D721Med (cell line): ENCODE data around the gene RAET1E.
A peak's percentile ranks its signal among the peaks of the same experiment; 100 is the strongest.
"Not testable (repeated sequence)": the region's sequence is repeated elsewhere in the genome, so short reads cannot be mapped to it uniquely, and the experiment has no call there.

Experiments
- DNase-seq: peaks from one replicate; pipeline ENCODE4 v3.0.0; 2011; ENCODE audit warnings: low spot score; ENCODE audit not compliant: insufficient read length
- FAIRE-seq: peaks from 2 replicates; lab custom pipeline; 2011; peaks lifted over from hg19 to GRCh38; lab: Jason Lieb, UNC
- TF ChIP-seq, protein P1 (sequence below): IDR thresholded peaks from 2 replicates; pipeline ENCODE4 v1.5.1; 2012; ENCODE audit warnings: mild to moderate bottlenecking, control low read depth; ENCODE audit not compliant: insufficient read depth; ENCODE audit errors: missing control alignments

RAET1E gene, protein sequence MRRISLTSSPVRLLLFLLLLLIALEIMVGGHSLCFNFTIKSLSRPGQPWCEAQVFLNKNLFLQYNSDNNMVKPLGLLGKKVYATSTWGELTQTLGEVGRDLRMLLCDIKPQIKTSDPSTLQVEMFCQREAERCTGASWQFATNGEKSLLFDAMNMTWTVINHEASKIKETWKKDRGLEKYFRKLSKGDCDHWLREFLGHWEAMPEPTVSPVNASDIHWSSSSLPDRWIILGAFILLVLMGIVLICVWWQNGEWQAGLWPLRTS

DNA sequence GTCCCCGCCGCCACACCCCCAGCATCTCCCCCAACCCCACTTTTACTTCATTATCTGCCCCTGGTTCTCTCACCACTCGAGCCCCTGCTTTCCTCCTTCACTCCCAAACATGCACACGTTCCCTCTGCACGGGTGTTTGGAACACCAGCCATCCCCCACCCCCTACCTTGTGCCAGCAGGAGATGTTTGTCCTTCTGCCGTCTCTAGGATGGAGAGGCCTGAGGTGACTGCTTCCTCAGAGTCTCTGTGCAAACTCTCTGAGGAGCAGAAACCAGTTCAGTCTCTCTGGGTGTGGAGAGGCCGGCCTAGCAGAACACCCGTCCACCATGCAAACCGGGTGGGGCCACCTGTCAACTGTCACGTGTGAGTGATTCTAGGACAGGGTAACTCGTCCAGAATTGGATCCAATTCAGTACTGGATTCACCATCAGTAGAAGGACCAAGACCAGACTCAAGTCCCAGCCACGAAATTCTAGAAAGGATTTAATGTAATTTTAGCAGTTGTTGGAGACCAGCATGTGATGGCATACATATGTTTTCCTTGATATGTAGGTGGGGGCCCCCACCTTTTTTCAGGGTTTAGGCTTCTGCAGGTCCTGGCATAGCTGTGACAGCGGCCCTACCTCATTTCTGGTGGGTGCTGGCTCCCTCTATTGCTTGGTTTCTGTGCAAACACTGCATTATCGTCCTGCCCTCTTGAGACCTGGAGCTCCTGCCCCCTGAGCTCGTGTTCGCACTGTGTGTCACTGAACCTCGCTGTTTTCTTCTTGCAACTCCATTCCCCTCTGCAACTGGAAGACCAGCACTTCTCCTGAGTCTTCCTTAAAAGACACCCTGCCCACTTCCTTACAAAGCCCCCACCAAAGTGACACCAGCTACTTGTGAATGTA, at the start of gene RAET1E:
TSS of gene RAET1E (minus strand) at position 259 of the 890 bp plus-strand sequence. CDS start 7,212 bp downstream, outside the sequence.
- FAIRE-seq (no peak), DNase-seq (no peak)
- TF ChIP-seq, protein P1, sequence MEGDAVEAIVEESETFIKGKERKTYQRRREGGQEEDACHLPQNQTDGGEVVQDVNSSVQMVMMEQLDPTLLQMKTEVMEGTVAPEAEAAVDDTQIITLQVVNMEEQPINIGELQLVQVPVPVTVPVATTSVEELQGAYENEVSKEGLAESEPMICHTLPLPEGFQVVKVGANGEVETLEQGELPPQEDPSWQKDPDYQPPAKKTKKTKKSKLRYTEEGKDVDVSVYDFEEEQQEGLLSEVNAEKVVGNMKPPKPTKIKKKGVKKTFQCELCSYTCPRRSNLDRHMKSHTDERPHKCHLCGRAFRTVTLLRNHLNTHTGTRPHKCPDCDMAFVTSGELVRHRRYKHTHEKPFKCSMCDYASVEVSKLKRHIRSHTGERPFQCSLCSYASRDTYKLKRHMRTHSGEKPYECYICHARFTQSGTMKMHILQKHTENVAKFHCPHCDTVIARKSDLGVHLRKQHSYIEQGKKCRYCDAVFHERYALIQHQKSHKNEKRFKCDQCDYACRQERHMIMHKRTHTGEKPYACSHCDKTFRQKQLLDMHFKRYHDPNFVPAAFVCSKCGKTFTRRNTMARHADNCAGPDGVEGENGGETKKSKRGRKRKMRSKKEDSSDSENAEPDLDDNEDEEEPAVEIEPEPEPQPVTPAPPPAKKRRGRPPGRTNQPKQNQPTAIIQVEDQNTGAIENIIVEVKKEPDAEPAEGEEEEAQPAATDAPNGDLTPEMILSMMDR: peak; percentile 22

DNA sequence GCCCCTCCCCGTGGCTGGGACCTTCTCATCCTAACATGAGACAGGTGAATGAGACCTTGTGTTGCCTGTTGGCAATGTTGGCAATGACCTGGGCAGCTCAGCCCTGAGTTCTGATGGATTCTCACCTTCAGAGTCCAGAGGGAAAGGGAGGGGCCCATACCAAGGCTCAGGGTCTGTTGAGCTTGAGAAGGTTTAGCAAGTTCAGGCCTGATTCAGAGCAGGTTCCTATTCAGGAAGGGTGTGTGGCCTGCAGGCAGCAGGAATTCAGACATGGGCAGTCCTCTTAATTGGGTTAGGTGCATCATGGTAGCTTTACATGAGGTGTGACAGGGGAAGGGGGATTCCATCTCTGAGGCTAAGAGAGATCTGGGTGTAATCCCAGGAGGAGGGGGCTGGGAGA, 49.6 kb upstream of the RAET1E start:
- not testable (repeated sequence) for FAIRE-seq

DNA sequence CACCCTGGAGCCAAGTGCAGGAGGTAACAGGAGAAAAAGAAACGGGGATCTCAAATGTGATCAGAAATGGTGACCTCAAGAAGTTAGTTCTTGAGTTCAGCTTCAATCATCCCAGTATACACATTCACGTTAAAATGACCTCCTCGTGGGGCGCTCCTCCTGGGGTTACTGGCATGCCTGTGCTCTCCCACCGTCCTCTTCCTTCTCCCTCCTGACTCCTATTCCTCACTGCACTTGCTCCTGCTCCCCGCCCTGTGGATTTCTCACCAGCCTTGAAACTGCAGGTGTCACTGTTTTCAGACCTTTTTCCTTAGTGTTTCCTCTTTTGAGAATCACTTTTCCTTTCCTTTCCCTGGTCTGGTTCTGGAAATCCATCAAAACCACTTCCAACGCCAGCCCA, 48.7 kb upstream of the RAET1E start:
- FAIRE-seq, DNase-seq: not testable (repeated sequence)

More for the DNA sequence above, 49.6 kb upstream of the RAET1E start:
- DNase-seq: not testable (repeated sequence)

DNA sequence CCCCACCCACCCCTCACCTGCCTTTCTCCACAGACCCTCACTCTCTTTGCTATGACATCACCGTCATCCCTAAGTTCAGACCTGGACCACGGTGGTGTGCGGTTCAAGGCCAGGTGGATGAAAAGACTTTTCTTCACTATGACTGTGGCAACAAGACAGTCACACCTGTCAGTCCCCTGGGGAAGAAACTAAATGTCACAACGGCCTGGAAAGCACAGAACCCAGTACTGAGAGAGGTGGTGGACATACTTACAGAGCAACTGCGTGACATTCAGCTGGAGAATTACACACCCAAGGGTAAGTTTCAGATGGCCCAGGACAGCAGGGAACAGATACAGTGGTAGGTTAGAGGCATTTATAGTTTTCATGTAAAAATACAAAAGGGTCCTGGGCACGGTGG, 47.4 kb upstream of the RAET1E start:
- DNase-seq, FAIRE-seq: not testable (repeated sequence)

DNA sequence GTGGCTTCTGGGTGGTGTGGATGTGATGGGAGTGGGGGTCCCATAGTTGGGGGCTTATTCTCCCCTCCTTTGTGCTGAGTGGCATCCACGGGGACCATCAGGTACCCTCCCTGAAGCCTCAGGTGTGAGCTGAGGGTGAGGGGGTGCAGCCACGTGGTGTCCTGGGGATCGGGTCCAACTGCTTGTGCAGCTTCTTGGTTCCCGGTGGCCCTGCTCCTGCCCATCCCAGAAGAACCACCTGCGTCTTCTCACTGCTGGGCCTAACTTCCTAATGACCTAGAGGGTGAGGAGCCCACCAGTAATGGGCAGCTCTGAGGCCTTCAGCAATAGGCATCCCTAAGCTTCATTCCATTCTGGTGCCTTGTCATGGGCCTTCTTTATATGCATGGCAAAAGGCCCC, 45.4 kb upstream of the RAET1E start:
- FAIRE-seq, DNase-seq: not testable (repeated sequence)

DNA sequence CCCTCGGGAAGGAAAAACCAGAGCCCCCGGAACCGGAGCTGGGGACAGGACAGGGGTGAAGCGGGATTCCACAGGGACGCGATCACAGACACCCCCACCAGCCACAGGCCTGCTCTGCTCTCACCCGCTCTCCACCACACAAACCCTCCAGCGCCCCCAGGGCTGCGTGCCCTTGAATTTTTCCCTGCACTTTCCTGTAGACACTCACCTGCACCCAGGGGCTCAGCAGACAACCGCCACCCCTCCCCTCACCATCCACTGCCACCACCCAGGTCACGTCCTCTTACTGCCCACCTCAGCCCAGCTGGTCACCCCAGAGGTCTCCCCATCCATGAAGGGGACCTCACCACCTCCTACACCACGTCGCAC, 44.5 kb upstream of the RAET1E start:
- TF ChIP-seq, protein P1: no peak
- FAIRE-seq (no peak), DNase-seq (no peak)

DNA sequence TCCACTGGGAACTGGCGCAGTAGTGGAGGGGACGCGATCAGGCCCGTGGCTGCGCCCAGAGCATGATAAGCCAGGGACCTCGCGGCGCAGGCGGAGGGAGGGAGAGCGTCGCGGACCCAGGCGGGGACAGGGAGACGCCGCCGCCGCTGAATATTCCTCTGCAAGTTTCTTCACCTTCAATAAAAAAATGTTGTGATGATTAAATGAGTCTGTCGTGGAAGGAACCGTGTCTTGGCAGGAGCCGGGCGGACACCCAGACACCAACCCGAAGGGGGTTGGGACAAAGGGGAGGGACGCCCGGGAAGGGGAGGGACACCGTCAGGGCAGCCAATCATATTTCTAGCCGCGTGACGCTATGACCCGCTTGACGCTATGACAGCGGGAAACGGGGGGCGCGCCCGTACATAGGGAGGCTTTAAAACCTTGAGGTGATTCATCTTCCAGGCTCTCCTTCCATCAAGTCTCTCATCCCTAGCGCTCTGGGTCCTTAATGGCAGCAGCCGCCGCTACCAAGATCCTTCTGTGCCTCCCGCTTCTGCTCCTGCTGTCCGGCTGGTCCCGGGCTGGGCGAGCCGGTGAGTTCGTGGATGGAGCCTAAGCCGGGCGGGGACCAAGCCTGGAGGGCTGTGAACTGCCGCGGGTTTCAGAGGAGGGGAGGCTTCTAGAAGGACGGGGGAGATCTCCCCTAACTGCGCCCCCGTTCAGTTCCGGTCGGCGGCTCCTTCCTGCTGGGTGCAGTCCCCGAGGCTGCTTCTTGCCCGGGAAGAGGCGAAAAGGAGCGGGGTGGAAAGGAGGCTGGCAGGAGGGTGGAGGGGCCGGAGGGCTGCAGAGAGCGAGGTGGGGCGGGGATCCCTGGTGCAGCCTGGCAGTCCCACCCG, 43.9 kb upstream of the RAET1E start, which contains the start of gene ULBP2:
TSS of gene ULBP2 (plus strand) at position 432 of the 878 bp plus-strand sequence. CDS start at position 491, 59 bp downstream.
- peak; percentile 92 for DNase-seq
- TF ChIP-seq, protein P1: no peak
- FAIRE-seq: no peak

DNA sequence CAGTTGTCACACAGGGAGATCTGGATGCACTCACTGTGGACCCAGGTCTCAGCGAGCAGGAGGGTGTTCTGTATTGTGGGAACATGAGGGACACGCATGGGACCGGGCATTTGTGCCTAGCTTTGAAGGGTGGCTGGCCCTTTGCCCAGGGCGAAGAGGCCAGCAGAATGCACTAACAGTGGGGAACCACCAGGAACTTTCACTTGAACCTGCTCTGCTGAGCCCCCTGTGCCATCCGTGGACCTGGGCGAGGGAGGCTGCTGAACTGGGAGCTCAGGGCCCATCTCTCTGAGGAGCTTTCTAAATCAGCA, 42.7 kb upstream of the RAET1E start:
- TF ChIP-seq, protein P1: no peak
- no peak for FAIRE-seq
- DNase-seq: no peak
